Dedifferentiated amniotic fluid mesenchymal stem cell (primary cell): ENCODE data around the gene LIN28B.

Experiments used
- DNase-seq: peaks from one replicate; pipeline ENCODE4 v3.0.0-alpha.2; 2016; ENCODE audit errors: extremely low spot score

Gene LIN28B

DNA sequence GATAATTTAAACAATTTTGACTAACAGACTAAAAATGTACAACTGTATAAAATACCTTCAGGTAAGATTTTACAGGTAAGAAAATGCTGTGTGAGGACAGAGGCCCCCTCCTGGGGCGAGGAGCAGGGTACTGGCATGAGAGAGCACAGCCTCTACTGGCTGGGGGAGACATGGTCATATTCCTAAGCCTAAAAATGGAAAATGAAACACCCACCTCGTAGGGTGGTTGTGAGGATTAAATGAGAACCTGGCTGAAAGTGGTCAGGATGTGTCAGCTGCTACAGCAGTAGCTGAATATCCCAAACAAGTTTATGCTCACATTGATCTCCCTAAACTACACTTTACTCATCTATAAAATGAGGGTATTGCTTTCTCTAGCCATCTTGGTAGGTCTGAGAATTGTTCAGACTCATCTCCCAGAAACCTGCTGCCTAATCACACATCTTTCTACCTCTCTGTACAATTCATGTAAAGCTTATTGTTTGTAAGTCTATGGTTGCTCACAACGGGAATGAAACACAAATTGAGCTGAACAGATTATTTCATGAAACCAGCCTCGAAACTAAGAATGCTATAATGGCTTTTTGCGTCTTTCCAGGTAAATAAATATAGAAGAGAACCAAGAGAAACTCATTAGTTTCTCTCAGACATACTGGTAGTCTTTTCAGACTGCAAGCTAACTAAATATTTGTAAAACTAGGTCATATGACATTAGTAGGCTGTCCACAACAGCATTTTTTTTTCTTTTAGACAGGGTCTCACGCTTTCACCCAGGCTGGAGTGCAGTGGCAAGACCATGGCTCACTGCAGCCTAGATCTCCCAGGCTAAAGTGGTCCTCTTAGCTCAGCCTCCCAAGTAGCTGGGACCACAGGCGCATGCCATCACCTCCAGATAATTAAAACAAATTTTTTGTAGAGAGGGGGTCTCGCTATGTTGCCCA, 153.3 kb downstream of the LIN28B start:
- no peak for DNase-seq

DNA sequence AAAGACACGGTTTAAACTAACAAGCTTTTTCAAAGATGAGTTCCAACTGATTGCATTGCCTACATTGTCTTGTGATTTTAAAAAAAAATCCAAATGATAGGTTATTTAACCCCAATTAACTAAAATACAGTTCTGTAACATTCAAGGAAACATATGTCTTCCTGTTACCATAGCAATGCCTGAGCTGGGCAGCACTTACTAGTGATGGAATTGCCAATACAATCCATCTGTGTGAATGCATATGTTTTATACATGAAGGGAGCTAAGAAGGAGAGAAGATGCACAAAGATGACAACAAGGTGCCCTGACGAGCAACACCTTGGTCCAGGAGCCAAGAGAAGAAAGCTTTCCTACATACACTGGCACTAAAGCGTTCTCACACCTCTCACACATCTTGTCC, 154.2 kb downstream of the LIN28B start:
- DNase-seq, result no peak

DNA sequence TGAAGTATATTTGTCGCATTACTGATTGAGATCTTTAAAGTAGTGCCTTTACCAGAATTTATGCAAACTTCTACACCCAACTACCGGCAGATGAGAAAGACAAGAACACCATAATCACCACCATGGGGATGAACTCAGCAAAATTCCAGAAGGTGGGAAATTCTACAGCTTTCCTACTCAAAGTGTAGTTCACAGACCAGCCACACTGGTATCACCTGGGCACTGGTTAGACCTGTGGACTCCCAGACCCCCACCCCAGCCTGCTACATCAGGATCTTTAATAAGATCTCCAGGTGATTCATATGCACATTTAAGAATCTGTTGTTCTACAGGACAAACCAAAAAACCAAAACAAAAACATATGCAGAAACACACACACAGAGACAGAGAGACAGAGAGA, 155.0 kb downstream of the LIN28B start:
- DNase-seq, result no peak

DNA sequence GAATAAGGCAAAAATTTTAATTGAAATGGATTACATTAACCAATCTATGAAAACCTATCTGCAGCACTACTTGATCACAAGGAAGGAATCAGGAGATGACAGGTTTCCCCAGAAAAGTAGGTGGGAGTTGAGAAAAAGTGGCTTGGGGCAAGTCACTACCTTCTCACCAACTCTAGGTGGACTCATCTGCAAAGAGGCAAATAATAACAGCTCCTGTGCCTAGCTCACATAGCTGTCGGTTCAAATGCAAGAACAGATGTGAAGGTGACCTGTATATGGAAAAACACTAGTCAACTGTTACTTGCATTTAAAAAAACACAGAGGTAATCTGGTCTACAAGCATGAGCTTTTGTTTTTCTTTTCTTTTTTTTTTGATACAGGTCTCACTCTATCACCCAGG, 155.7 kb downstream of the LIN28B start:
- DNase-seq, result no peak

DNA sequence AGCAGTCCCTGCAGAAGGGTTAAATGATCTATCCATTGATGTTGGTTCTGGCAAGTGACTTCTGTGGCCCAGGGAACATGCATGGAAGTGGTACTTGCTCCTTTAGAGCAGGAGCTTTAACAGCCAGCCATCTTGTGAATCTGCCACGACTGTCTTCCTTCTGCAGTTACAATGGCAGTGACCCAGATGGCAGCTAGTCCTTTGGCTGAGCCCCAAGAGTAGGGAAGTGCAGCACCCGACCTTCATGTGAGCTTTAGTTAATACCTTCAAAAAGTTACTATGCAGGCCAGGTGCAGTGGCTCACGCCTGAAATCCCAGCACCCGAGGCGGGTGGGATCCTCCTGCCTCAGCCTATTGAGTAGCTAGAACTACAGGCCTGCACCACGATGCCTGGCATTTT, 156.5 kb downstream of the LIN28B start:
- no peak for DNase-seq

DNA sequence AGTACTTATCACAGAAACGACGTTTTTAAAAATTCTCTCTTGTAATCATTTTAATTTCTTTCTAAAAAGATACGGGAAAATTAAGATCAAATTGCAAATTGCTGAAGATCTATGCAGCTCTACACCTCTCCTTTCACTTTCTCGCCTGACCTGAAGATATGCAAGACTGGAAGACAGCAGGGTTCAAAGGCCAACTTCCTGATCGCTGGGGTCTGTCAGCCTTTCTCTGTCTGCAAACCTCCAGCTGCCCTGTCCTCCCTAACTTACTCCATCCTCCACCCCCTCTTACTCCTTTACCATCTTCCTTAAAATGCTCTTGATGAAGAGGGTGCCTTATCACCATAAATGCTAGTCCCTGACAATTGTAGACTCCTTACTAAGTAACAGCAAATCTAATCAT, 159.2 kb downstream of the LIN28B start:
- DNase-seq, result no peak

DNA sequence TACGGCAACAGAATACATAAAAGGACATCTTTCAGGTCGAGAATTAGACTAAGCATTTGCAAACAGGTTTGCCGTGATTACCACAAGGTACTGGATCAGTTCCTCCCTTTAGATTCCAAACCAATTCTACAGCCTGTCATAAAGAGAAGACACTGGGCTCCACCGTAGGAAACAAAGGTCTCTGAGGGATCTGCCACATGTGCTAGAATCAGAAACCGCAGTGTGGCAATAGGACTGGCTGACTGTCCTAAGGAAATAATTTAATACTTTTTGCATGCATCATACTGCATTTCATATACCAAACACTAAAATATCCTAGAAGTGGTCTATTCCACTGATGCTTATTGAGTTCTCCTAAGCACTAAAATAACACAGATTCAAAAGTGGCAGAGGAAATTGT, 163.7 kb downstream of the LIN28B start:
- DNase-seq, result no peak

DNA sequence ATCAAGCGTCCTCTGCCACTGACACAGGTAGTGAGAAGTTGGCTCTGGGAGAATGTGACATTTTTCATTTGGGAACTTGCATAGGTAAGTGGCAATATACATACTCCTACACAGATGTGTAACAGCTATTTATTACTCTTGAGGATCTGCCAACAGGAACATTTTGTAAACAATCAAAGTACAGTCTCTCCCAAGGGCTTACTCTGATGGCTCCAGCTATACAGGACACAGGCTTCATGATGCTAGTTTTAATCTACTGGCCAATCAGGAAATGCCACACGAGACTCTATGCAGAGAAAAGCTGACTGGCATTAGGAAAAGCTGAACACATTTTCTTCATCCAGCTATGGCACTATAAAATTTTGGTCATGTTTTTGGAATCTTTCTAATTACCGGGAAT, 165.1 kb downstream of the LIN28B start:
- no peak for DNase-seq

DNA sequence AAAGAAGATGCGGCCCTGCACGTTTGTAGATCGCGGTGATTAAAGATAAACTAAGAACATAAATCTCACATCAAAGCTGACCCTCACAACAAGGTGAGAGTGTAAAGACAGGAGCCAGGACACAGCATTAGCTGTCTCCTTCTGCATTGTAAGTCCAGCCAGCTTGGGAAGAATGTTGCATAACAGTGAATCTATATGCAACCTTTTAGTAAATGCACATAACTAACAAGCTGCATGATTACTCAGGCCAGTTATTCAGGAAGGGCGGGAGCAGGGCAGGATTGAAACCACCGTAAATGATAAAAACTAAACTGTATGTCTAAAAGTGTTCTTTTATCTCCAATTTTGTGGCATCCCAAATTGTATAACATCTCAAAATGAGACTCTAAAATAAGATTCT, 165.8 kb downstream of the LIN28B start:
- DNase-seq, result no peak
